HG03039 (cell line): ENCODE measurements around the gene LMF1.
"Not testable (repeated sequence)": the region's sequence is repeated elsewhere in the genome, so short reads cannot be mapped to it uniquely, and the experiment has no call there.

Experiments used
- ATAC-seq: cut with Tn5 transposase; IDR thresholded peaks from one replicate; pipeline ENCODE4 v1.9.1; 2021; ENCODE audit warnings: mild to moderate bottlenecking, moderate library complexity; ENCODE audit not compliant: unreplicated experiment

LMF1 gene

DNA sequence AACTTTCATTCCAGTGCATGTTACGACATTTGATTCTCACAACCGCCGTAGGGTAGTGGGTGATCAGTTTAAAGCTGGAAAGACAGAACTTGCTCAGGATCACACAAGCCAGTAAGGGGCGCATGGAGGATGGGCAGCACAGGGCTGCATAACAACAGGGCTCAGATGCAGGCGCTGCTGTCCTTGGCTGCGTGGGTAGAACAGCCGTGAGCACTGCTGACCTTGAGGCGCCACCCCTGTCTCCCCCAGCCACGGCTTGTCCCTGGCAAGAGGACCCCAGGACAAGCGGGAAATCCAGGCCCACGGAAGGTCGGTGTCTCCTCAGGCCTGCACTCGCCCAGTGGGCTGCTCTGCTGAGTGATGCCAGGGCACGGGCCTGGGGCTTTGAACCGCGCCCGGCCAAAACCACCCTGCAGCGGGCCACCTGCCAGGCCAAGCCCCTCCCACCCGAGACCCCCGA lies 84.7 kb downstream of the LMF1 start:
- no peak for ATAC-seq

DNA sequence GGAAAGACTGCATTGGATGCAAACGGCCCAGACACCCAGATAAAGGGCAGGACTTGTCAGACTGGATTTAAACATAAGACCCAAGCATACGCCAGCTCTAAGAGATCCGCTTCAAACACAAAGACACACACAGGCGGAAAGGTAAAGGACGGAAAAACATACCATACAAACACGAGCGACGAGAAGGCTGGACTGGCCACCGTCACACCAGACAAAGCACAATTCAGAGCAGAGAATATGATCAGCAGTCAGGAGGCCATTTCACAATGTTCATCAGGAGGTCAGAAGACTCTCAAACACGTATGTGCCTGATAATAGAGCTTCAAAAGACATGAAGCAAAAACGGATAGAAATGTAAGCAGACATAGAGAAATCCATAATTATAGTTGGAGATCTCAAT lies 85.4 kb downstream of the LMF1 start:
- no peak for ATAC-seq

DNA sequence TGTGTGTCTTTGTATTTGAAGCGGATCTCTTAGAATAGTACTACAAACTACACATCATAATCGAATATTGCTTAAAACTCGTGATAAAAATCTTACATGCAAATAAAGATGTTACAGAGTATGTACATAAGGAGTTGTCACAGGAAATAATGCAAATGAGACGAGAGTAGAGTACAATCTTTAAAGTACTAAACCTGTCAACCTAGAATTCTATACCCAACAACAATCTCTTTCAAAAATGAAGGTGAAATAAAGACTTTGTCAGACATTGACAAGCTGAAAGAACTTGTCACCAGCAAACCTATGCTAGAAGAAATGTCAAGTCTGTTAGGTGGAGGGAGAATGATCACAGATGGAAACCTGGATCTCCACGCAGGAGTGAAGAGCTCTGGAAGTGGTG lies 86.6 kb downstream of the LMF1 start:
- ATAC-seq = no peak

DNA sequence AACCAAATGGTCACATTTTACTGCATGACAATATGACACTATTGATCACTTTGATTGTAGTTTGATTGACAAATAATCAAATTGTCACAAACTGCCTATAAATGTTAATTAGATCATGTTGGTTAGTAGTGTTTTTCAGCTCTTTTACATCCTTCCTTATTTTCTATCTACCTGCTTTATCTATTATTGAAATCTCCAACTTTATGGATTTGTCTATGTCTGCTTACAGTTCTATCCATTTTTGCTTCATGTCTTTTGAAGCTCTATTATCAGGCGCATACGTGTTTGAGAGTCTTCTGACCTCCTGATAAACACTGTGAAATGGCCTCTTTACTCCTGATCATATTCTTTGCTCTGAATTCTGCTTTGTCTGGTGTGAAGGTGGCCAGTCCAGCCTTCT lies 87.0 kb downstream of the LMF1 start:
- no peak for ATAC-seq

DNA sequence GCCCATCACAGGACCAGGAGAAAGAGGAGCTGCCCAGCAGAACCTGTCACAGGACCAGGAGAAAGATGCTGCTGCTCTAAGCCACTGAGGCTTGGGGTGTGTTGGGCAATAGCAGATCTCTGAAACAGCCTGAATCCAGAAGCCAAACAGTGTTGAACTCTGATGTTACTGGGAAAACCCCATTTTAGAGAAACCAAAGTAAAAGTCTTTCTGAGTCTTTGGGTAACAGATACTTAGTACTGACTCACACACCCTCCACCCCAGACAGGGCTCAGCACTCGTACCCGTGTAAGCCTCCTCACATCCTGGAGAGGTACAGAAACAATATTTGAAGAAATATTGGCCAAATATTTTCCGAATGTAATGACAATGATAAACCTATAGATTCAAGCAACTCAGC lies 87.4 kb downstream of the LMF1 start:
- no peak for ATAC-seq

DNA sequence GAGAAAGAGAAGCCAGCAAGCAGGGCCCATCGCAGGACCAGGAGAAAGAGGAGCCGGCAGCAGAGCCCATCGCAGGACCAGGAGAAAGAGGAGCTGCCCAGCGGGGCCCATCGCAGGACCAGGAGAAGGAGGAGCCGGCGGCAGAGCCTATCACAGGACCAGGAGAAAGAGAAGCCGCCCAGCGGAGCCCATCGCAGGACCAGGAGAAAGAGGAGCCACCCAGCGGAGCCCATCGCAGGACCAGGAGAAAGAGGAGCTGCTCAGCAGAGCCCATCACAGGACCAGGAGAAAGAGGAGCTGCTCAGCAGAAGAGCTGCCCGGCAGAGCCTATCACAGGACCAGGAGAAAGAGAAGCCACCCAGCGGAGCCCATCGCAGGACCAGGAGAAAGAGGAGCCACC lies 88.1 kb downstream of the LMF1 start:
- ATAC-seq = not testable (repeated sequence)

DNA sequence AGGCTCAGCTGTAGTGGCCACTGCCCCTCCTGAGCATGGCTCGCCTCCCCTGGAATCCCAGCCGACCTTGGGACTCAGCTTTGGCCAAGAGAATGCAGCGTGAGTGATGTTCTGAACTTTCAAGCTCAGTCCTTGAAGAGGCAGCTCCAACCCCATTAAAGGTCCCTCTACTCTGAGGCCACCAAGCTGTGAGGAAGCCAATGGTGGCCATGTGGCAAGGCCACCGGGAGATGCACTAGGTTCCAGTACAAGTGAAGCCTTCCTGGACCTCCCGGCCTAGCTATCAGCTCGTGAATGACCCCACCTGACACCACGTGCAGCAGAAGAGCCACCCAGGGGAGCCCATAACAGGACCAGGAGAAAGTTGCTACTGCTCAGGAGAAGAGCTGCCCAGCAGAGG lies 88.5 kb downstream of the LMF1 start:
- ATAC-seq = no peak

DNA sequence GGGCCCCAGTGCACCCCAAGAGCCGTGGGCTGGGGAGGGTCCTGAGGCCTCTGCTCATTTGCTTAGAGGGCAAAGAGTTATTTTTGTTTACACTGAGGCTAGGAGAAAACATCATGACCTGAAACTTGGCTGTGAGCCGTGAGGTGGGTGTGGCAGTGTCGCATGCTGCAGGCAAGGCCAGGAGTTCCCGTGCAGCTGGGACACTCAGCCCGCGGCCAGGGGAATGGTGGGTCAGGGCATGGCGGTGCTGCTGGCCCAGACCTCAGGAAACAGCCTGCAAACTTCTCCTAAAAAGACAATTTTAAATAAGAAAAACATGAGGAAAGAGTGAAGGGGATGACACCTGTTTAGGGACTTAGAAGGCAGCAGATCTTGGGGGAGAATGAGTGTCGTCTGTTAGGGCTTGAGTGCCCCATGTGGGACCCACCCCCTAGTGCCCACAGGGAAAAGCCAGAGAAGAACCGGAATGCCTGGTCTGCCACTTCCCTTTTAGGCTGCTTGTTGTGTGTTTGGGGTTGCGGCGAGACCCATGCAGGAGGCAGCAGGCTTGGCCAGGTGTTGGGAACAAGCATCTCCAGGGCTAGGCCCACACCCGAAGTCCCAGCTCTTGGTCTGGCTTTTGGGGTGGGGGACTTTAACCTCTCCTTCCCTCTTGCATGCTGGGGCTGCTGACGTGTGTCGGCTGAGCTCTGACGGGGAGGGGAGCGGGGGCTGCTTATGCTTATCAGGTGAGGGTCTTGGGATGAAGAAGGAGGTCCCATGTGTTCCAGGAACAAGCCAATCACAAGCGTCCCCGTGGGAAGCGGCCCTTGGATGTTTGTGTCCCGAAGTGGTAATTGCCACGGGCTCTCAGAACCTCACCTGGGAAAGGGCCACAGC lies 89.3 kb downstream of the LMF1 start:
- ATAC-seq = no peak

DNA sequence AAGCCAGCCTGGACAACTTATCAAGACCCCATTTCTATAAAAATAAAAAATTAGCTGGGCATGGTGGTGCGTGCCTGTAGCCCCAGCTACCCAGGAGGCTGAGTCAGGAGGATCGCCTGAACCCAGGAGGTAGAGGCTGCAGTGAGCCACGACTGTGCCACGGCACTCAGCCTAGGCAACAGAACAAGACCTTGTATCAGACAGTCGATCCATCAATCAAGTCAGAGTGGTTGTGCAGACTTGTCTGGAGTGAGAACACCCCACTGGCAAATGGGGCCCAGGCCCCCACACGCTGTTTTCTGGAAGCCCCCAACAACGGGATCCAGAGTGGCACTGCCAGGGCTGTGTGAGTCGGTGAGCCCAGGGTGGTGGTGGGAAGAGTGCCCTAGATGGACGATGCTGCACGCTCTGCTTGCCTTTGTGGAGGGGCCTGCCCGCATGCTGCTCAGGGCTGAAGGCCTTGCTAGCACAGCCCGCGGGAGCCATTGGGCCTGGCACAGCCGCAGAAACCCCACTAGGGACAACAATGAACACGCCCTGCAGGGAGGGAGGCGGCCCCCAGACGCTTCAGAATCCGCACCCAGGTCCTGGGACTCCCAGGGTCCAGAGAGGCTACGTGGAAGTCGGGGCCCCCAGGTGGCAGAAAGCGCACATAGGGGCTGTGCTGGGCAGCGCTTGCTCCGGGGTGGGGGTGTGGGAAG lies 90.2 kb downstream of the LMF1 start:
- ATAC-seq = no peak

DNA sequence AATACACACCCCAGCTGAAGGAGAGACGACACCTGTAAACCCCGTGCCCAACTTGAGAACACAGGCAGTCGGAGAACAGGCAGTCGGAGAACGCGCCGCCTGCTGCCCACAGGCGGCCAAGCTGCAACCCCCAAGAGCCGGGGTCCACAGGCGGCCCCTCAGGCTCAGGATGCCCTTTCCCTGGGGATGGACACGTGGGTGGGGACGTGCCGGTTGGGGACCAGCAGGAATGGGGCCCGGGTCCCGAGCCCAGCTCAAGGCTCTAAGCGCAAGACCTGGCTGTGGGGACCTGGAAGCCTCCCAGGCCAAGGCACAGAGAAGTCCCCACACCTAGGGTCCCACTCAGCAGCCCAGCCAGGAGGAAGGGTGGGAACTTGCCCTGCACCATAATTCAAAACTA lies 90.8 kb downstream of the LMF1 start:
- no peak for ATAC-seq

DNA sequence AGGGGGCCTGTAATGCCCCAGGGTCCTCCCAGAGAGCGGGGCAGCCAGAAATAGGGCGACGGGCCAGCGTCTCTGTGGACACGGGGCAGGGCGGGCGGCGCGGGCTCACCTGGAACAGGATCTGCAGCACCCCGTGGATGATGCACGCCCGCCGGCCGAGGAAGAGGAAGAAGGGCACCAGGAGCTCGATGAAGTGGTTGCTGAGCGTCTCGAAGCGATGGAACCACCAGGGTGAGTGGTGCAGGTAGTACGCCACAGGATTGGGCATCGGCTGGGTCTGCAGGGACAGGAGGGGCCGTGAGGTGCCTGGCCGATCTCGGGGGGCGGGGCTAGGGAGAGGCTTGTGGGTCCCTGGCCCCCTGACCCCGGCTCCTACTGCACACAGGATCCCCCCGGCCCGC lies 91.3 kb downstream of the LMF1 start:
- ATAC-seq = no peak

DNA sequence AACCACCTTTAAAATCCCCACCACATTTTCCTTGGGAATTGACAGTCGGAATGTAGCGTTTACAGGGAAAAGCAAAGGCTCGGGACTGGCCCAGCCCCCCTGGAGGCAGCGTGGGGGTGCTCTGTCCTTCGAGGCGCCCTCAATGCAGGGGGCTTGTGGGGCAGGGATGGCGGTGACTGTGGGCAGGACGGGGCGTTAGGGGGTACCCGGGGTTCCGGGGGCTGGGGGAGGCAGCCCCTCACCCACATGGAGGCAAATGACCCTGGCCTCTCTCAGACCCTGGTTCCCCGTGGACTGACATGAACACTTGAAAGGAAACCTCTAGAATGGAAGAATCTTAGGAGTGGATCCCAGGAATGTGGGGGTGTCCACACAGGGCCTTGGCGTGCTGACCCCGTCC lies 91.9 kb downstream of the LMF1 start:
- ATAC-seq = no peak

DNA sequence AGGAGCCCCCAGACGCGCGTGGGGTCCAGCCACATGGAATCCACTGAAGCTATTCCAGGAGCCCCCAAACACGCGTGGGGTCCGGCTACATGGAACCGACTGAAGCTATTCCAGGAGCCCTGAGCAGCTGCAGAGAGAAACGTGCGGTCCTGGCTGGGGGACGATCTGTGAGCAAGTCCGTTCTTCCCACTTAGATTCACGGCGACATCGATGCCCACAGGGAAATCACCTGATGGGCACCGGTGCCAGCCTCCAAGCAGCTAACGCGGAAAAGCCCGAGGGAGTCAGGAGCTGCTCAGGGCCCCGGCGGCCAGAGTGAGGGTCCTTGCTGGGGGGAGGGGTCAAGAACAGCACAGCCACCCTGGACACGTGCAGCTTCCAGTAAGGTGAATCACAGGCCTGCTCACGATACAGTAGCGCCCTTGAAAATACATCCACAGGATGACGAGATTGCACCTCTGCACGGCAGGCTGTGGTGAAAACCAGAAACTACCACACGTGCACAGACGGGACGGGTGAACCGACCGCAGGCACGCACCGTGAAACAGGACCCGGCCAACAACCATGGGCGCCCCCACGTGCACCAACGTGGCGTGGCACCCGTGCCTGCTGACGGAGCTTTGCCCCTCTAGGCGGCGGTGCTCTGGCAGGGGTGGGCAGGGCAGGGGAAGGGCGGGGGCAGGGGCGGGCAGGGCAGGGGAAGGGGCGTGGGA lies 92.6 kb downstream of the LMF1 start:
- no peak for ATAC-seq

DNA sequence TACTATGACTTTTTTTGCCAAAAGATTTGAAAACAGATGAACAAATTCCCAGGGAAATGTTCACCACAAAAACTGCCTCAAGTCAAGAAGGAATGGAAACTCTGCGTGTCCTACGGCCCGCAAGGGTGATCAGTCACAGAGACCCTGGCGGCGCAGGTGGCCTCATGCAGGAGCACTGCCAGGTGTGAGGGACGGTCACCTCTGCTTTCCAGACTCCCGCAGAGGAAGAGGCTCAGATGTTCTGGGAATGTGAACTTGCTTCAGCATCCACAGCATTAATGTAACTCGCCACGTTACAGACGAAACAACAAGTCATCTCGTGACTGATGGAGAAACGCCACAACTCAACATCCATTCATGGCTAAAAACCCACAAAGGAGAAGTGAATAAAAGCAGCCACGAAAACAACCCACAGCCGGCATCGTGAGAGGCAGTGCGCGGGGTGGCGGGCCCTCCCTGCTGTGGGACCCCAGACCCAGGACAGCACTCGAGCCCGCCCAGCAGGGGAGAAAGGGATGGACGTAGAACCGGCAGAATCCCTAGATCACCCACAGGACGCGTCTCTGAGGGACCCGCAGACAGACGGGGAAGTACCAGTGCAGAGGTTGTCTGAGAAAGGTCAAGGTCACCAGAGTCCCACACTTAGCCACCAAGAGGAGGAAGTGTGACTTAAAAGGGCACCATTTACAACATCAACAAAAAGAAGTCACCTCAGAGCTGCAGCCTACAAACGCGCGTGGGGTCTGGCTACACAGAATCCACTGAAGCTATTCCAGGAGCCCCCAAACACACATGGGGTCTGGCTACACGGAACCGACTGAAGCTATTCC lies 93.3 kb downstream of the LMF1 start:
- no peak for ATAC-seq

DNA sequence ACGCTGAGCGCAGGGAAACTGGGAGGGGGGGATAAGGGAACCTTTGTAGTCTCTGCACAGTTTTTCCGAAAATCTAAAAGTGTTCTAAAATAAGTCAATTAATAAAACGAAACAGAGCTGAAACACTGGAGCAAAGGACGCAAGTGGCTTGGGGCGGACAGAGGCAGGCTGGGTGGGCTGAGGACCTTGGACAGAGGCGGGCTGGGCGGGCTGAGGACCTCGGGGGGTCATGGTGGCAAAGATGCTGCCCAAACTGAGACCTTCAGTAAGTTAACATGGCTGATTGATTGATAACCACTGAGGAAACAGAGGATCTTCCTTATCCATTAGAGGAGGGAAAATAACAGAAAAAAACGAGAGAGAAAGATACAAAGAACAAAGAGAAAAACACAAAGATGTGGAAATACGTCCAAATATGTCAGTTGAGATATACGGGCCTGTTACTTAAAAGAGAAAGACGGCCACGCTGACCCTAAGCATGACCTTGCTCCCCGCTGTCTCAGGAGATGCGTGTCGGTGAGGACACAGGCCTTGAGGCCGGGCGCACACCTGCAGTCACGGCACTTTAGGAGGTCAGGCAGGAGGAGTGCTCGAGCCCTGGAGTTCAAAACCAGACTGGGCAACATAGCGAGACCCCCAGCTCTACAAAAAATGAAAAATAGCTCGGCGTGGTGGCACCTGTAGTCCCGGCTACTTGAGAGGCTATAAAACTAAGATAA lies 94.1 kb downstream of the LMF1 start:
- ATAC-seq = no peak

DNA sequence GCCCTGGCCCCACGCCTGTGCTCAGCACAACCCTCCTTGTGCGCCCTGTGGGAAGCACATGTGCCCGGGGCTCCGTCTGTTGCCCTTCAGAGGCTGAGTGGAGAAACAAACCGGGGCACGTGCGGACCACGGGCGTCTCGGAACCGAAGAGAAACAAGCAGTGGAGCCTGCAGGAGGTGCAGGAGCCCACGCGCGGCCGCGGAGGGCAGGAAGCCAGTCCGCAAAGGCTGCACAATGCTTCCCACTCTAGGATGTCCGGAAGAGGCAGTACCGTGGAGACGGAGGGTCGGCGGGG lies 94.8 kb downstream of the LMF1 start:
- no peak for ATAC-seq

DNA sequence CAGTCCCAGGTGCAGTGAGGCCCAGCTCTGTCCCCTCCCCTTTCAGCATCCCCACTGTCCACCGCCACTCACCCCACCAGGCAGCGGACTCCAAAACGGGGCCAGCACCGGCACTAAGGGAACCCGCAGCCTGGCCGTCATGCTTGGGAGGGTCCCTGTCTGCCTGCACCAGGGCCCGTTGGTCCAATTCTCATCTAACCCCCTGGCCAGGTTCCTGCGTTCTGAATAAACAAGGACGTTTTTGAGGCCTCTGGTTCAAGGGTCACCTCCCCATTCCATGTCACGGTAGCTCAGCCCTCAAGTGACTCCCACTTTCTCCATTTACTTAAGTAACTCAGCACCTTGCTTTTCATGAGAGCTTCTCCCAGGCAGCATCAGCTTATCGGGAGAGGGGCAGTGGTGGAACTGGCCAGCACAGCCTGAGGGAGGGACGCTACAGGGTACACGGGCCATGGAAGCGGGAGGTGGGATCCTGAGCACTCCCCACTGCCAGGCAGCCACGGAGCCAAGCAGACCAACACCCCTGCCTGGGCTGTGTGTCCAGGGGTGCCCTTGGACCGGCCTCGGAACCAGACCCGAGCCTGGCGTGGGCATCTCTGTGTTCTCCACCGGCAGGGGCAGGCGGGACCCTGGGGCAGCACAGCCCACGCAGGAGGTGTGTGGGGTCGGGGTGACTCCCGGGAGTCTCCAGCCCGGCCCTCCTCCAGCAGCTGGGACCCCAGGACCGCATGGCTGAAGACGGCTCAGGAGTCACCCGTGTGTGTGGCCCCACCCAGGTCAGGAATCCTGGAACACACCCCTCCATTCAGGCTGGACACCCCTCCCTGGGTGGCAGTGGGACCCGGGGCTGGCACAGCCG lies 95.4 kb downstream of the LMF1 start:
- ATAC-seq = no peak

DNA sequence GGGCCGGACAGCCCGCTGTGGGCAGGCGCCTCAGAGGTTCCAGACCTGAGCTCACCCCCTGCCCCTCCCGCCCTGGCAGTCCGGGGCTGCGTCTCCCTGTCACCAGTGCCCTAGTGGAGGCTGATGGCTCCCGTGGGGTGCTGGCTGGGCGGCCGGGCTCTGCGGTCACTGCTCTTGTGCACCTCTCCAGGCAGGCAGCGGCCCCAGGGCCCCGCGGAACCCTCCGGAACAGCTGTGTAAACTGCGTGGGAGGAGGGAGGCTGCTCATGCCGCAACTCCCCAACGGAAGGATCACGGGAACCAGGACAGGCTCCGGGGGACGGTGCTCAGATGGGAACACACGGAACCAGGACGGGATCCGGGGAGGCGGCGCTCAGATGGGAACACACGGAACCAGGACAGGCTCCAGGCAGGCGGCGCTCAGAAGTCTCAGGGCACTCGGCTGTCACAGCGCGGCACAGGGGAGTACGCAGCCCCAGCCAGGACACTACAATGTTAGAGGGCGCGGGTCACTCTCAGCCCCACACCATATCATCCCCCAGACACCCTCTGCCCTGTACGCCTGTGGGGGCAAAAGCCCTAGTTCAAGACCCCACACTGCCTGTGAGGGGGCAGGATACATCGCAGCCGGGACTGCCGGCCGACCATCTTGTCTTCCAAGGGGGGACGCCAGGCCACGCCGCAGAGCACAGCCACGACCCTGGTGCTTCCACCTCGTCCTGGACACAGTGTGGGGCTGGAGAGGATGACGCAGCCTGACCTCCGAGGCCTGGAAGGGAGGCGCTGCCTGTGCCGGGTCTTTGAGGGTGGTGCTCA lies 96.2 kb downstream of the LMF1 start:
- ATAC-seq = no peak

DNA sequence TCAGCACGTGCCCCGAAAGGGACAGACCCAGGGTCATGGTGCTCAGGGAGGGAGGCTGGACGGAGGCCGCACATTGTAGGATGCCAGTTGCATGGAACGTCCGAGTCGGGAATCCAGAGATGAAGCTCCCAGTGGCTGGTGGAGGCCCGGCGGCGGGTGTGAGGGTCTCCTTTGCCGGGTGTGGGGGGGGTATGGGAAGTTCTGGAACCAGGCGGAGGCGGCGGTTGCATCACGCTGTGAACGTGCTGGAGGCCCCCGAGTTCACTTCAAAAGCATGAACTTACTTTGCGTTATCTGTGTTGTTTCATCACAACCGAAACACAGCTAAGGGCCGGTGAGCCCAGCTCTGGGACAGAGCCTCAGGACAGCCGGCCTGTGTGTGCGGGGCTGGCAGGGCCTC lies 96.9 kb downstream of the LMF1 start:
- ATAC-seq = no peak
